Ovary (tissue), 9 donors: ENCODE results near the gene STRN. TPM values are rescaled to one million over a fixed set of nuclear protein-coding genes. Genes with fewer than 3 reads are reported as not detected.

Experiments
- DNase-seq, 5 donors: peaks; one replicate each; pipeline ENCODE4 v3.0.0-alpha.2; 2019 to 2020
- H3K27ac ChIP-seq, 2 donors: fragments of 200-600 bp; one replicate each; pipeline versions ENCODE4 v1.5.1 to v1.8.0; 2019 to 2022
- H3K27me3 ChIP-seq: fragments of 200-600 bp; one replicate; pipeline ENCODE4 v1.8.0; 2022
- H3K36me3 ChIP-seq: fragments of 200-600 bp; sonication (generic); one replicate; pipeline ENCODE4 v1.5.1; 2019
- H3K4me1 ChIP-seq: one replicate; pipeline ENCODE4 v1.8.1; 2013; ENCODE audit warnings: mild to moderate bottlenecking, moderate library complexity; ENCODE audit not compliant: insufficient read depth
- H3K4me3 ChIP-seq: fragments of 200-600 bp; sonication (generic); one replicate; pipeline ENCODE4 v1.5.1; 2017
- H3K9me3 ChIP-seq, 2 donors: fragments of 200-600 bp in 1 of 2; sonication (generic) in 1 of 2; one replicate each; pipeline versions ENCODE4 v1.5.1 to v1.8.1; 2013 to 2019; ENCODE audit warnings: mild to moderate bottlenecking in 1 of 2, moderate library complexity in 1 of 2
- EP300 ChIP-seq: sonication (generic); formaldehyde crosslinking; IDR thresholded peaks from one replicate; pipeline ENCODE4 v1.6.1; 2017; ENCODE audit warnings: antibody characterized with exemption
- POLR2A ChIP-seq: fragments of 450-650 bp; IDR thresholded peaks from one replicate; pipeline ENCODE4 v1.6.1; 2017; ENCODE audit warnings: antibody characterized with exemption, mild to moderate bottlenecking, moderate library complexity
- WGBS, 3 donors: extraction: QIAGEN DNeasy Blood & Tissue Kit in 1 of 3; methylation state at CpG; one replicate each; pipeline versions ENCODE4 v1.1.5 to v1.1.7; 2013 to 2017; 5-methylcytosine and 5-hydroxymethylcytosine counted together
- intact Hi-C, 4 donors: fragments of 100-400 bp; cut with DNase I; formaldehyde crosslinking; loops; one replicate each; pipeline versions ENCODE4 v1.11.0 to v1.15.1; 2022 to 2023
- polyA plus RNA-seq, 2 donors: library from polyadenylated mRNA; stranded (reverse); fragments of 200-250 nt in 1 of 2; fragments of 350-450 nt in 1 of 2; fragmentation: Illumina TruSeq in 1 of 2; extraction: RNeasy Lipid Tissue Mini Kit (QIAGEN cat#74804) in 1 of 2; gene quantifications; one replicate each; pipeline ENCODE4 v1.2.3, GENCODE V29; 2013 to 2014
- total RNA-seq, 7 donors: library from RNA; depleted of rRNA in 2 of 7; stranded (reverse); fragments of >200 nt in 2 of 7; fragmentation: NEBNext Ultra II Directional in 3 of 7; extraction: Animal tissue kit (Norgen Biotek cat#: 25700) in 3 of 7; gene quantifications; one replicate each; pipeline versions ENCODE4 v1.1.0 to v1.2.4, GENCODE V29; 2016 to 2023
- TF ChIP-seq, protein P1 (sequence below), 3 donors: fragments of 450-650 bp in 2 of 3; fragments of 200-600 bp in 1 of 3; IDR thresholded peaks; one replicate each; pipeline versions ENCODE4 v1.5.1 to v1.8.0; 2016 to 2022; ENCODE audit warnings: antibody characterized with exemption in 3 of 3, mild to moderate bottlenecking in 1 of 3
- donor health status: DM: no; HTN: no; CAD: no; lungs with moderate emphysema.
- donor health status: DM: no; HTN: no; CAD: no.
- donor health status: Bipolar disorder and iron deficiency.
- donor health status: DM: yes; HTN: yes; CAD: no.
- donor health status: DM: no; HTN: no; CAD: no.
- donor health status: DM: yes; HTN: yes; CAD: no.

STRN gene
- total and polyA plus RNA-seq, 9 donors = 5.7 to 23.1 (median 18.2) TPM

DNA sequence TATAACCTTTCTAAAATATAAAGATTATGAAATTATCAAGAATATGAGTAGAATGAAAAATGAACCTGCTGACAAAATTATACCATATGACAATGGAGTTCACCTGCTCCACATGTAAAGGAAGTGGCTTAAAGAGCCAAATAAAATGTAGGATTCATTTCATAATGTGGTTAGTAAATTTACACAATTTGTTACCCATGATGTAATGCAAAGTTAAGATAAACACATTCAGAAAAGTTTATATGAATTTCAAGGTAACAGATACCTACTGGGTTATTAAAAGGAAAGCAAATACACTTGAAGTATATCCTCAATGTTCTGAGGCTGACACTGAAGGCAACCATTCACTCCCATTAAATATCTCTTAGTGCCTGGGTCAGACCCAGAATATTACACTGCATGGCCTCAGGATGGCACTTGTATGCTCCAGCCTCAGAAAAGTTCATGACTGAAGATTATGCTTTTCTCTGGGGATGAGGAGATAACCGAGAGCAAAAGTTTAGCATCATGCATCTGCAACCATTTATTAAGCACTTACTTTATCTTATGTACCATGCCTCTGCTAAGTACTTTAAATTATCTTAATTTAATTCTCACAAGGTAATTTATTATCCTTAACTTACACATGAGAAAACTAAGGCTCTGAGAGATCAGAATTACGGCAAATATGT lies 6.2 kb downstream of the STRN start:
- TF ChIP-seq POLR2A (no peak), EP300 (no peak)
- TF ChIP-seq, protein P1, sequence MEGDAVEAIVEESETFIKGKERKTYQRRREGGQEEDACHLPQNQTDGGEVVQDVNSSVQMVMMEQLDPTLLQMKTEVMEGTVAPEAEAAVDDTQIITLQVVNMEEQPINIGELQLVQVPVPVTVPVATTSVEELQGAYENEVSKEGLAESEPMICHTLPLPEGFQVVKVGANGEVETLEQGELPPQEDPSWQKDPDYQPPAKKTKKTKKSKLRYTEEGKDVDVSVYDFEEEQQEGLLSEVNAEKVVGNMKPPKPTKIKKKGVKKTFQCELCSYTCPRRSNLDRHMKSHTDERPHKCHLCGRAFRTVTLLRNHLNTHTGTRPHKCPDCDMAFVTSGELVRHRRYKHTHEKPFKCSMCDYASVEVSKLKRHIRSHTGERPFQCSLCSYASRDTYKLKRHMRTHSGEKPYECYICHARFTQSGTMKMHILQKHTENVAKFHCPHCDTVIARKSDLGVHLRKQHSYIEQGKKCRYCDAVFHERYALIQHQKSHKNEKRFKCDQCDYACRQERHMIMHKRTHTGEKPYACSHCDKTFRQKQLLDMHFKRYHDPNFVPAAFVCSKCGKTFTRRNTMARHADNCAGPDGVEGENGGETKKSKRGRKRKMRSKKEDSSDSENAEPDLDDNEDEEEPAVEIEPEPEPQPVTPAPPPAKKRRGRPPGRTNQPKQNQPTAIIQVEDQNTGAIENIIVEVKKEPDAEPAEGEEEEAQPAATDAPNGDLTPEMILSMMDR (IDR thresholded peaks at IDR 0.05) = no peak
- WGBS, 3 donors = 85 to 89% (median 85%) methylated on average over 2 of the region's 2 CpGs
- Histone ChIP-seq H3K27me3 (no peaks in the 10 kb centered on the region), H3K4me3 (no peak overlapping the region), H3K9me3 (no peaks in the 10 kb centered on the region), H3K36me3 (no peaks in the 10 kb centered on the region), H3K4me1 (peaks cover 7% of the 10 kb centered on the region), H3K27ac (no peak overlapping the region)
- intact Hi-C loops = no loop called here
- no peak for DNase-seq

DNA sequence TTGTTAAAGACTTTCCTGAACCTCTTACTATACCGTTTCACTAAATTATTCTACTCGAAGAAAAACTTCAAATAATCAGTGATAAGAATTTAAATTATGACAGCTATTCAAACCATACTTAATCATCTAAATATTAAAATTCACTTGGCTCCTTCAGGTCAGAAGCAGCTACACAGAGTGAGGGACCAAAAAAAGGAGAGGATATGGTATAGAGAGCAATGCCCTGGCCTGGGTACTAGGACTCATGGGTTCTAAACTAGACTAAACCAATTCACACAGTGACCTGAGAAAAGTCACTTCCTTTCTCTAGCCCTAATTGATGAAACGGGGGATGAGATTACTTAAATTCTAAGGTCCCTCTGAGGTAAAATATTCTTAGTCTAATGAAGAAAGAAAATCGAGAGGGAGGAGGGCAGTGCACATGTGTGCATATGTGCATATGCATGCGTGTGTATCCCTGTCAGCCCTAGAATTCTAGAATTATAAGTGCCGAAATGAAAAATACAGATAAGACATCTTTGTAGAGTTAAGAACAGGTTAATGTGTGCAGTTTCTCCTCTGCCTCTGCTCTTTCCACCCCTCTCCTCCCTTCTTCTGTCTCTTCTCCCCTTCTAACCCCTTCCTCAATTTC lies 11.2 kb downstream of the STRN start:
- H3K4me3 ChIP-seq = no peak overlapping the region
- DNase-seq = no peak
- intact Hi-C loops = no loop called here
- no peaks in the 10 kb centered on the region for H3K27me3 ChIP-seq
- TF ChIP-seq EP300 = no peak
- no peak for TF ChIP-seq POLR2A
- TF ChIP-seq, protein P1 (IDR thresholded peaks at IDR 0.05) = no peak
- no peak overlapping the region for H3K27ac ChIP-seq
- no peaks in the 10 kb centered on the region for H3K36me3 ChIP-seq
- WGBS, 3 donors = 55 to 60% (median 59%) methylated on average over 6 of the region's 6 CpGs
- peaks cover 4% of the 10 kb centered on the region for H3K4me1 ChIP-seq
- no peaks in the 10 kb centered on the region for H3K9me3 ChIP-seq

DNA sequence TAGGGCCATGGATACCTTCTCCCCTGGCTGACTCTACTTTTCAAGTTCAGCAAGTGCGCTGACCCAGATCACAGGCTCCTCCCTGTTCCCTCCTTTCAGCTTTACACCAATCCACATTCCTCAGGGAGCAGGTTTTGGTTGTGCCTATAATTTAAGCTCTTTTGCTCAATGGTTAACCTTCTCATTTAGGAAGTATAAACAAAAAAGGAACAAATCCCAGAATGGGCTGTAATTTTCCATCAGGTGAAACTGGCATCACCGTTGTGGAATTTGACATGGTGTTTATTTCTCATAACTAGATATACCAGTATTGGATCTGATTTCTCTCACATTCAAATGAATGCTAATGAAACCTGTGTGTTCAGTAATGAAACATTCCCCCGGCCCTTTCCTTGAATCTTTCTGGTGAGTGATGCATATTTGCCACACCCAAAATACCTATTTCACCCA lies 13.6 kb downstream of the STRN start:
- intact Hi-C loops = no loop called here
- TF ChIP-seq POLR2A (no peak), EP300 (no peak)
- DNase-seq = no peak
- Histone ChIP-seq H3K27ac (no peak overlapping the region), H3K36me3 (no peaks in the 10 kb centered on the region), H3K4me3 (no peak overlapping the region), H3K9me3 (no peaks in the 10 kb centered on the region), H3K4me1 (peaks cover 4% of the 10 kb centered on the region), H3K27me3 (no peaks in the 10 kb centered on the region)
- WGBS, 3 donors = 93 to 94% (median 93%) methylated on average over 3 of the region's 3 CpGs

DNA sequence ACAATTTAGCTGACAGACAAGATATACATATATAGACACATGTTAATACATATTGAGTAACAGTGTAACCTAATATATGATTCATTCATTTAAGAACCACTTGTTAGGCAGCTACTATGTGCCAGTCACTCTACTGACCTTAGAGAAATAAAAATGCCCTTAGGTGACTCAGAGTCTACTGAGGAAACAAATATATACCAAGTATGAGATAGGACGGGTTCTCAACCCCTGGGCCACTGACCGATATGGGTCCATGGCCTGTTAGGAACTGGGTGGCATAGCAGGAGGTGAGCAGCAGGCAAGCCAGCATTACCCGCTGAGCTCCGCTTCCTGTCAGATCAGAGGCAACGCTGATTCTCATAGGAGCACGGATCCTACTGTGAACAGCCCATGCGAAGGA lies 14.8 kb downstream of the STRN start:
- H3K4me1 ChIP-seq = peaks cover 4% of the 10 kb centered on the region
- H3K4me3 ChIP-seq = no peak overlapping the region
- H3K36me3 ChIP-seq = no peaks in the 10 kb centered on the region
- intact Hi-C loops = no loop called here
- TF ChIP-seq POLR2A = no peak
- no peak for TF ChIP-seq EP300
- TF ChIP-seq, protein P1 (IDR thresholded peaks at IDR 0.05) = no peak
- 92 to 93% (median 93%) methylated on average over 7 of the region's 7 CpGs for WGBS, 3 donors
- no peak for DNase-seq
- no peaks in the 10 kb centered on the region for H3K9me3 ChIP-seq
- H3K27ac ChIP-seq = no peak overlapping the region
- no peaks in the 10 kb centered on the region for H3K27me3 ChIP-seq

DNA sequence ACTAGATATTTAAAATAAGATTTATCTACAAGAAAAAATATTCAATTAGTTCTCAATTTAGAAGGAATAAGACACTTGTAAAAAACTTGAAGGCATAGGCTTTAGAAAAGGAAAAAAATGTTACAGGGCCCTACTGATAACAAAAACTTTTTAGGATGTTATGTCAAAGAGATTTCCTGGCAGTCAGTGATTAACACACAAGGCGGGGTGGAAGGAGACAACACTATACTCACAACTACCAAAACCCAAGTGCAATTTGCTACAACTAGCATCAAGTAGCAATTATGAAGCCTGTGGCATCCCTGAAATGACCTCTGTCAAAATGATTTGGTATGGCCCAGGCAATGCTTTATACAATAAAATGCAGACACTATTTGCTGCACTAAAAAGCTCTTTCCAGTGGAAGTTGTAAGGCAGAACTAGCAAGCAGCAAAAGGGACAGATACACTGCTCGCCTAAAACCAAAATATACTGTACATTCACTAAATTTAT lies 15.3 kb downstream of the STRN start:
- DNase-seq = no peak
- peaks cover 4% of the 10 kb centered on the region for H3K4me1 ChIP-seq
- 66 to 90% (median 81%) methylated on average over 2 of the region's 2 CpGs for WGBS, 3 donors
- H3K36me3 ChIP-seq = no peaks in the 10 kb centered on the region
- no peaks in the 10 kb centered on the region for H3K9me3 ChIP-seq
- intact Hi-C loops = no loop called here
- no peak overlapping the region for H3K4me3 ChIP-seq
- TF ChIP-seq EP300 = no peak
- no peak for TF ChIP-seq POLR2A
- TF ChIP-seq, protein P1 (IDR thresholded peaks at IDR 0.05) = no peak
- H3K27me3 ChIP-seq = no peaks in the 10 kb centered on the region
- no peak overlapping the region for H3K27ac ChIP-seq
